Hepatocyte (in vitro differentiated cells): Measurements from ENCODE around the gene OTOG. TPM values are rescaled to one million over a fixed set of nuclear protein-coding genes. Genes with fewer than 3 reads are reported as not detected.

Source experiments
- DNase-seq: peaks from one replicate; pipeline ENCODE4 v3.0.0-alpha.2; 2016; ENCODE audit warnings: low spot score
- H2AFZ ChIP-seq: fragments of 200-600 bp; sonication (generic); 2 replicates; pipeline ENCODE4 v1.6.0; 2016; ENCODE audit warnings: antibody characterized with exemption, mild to moderate bottlenecking
- H3K27ac ChIP-seq: fragments of 200-600 bp; sonication (generic); 2 replicates; pipeline ENCODE4 v1.5.1; 2016; ENCODE audit warnings: mild to moderate bottlenecking
- H3K27me3 ChIP-seq: fragments of 200-600 bp; sonication (generic); 2 replicates; pipeline ENCODE4 v1.6.1; 2016
- H3K36me3 ChIP-seq: fragments of 200-600 bp; sonication (generic); replicated peaks from 2 replicates; pipeline ENCODE4 v1.5.1; 2016; ENCODE audit warnings: low read depth; ENCODE audit not compliant: insufficient read depth
- H3K4me1 ChIP-seq: fragments of 200-600 bp; sonication (generic); 2 replicates; pipeline ENCODE4 v1.5.1; 2016; ENCODE audit warnings: mild to moderate bottlenecking, moderate library complexity; ENCODE audit not compliant: insufficient read depth
- H3K4me2 ChIP-seq: fragments of 200-600 bp; sonication (generic); 2 replicates; pipeline ENCODE4 v1.6.0; 2016
- H3K4me3 ChIP-seq: fragments of 200-600 bp; sonication (generic); 2 replicates; pipeline ENCODE4 v1.5.1; 2016; ENCODE audit warnings: mild to moderate bottlenecking
- H3K79me2 ChIP-seq: fragments of 200-600 bp; sonication (generic); 2 replicates; pipeline ENCODE4 v1.6.0; 2017; ENCODE audit warnings: mild to moderate bottlenecking
- H3K9me2 ChIP-seq: fragments of 200-600 bp; sonication (generic); replicated peaks from 2 replicates; pipeline ENCODE4 v1.6.0; 2017; ENCODE audit warnings: mild to moderate bottlenecking; ENCODE audit not compliant: insufficient read depth
- H3K9me3 ChIP-seq: fragments of 200-600 bp; sonication (generic); 2 replicates; pipeline ENCODE4 v1.5.1; 2016; ENCODE audit warnings: low read depth, mild to moderate bottlenecking
- H4K20me1 ChIP-seq: fragments of 200-600 bp; sonication (generic); 2 replicates; pipeline ENCODE4 v1.6.0; 2016; ENCODE audit warnings: mild to moderate bottlenecking; ENCODE audit not compliant: insufficient read depth, poor library complexity, severe bottlenecking
- EZH2 ChIP-seq: fragments of 200-600 bp; sonication (generic); IDR thresholded peaks from 2 replicates; pipeline ENCODE4 v1.6.1; 2016; ENCODE audit warnings: antibody characterized with exemption, mild to moderate bottlenecking, borderline replicate concordance
- EZH2phosphoT487 ChIP-seq: fragments of 200-600 bp; sonication (generic); IDR thresholded peaks from one replicate; pipeline ENCODE4 v1.6.1; 2018; ENCODE audit warnings: antibody characterized with exemption, mild to moderate bottlenecking, low read depth, moderate library complexity; ENCODE audit not compliant: unreplicated experiment, severe bottlenecking
- WGBS: methylation state at CpG from one replicate; pipeline ENCODE4 v1.1.6; 2016; ENCODE audit warnings: low lambda C conversion rate; ENCODE audit errors: missing lambda C conversion rate; 5-methylcytosine and 5-hydroxymethylcytosine counted together
- polyA plus RNA-seq: library from polyadenylated mRNA; unstranded; fragments of >200 nt; fragmentation: Nextera tagmentation; extraction: Ambion mirVana; gene quantifications from 2 replicates; pipeline ENCODE4 v1.2.1, GENCODE V29; 2016
- total RNA-seq: library from RNA; depleted of rRNA; stranded (reverse); fragments of >200 nt; gene quantifications from 2 replicates; pipeline ENCODE4 v1.2.3, GENCODE V29; 2014
- TF ChIP-seq, protein P1 (sequence below): fragments of 200-600 bp; sonication (generic); IDR thresholded peaks from 2 replicates; pipeline ENCODE4 v1.5.1; 2016; ENCODE audit warnings: antibody characterized with exemption, mild to moderate bottlenecking; ENCODE audit not compliant: poor library complexity

The OTOG gene
- total and polyA plus RNA-seq, 2 experiments from 2014 or later: 0.27 to 2.0 TPM

DNA sequence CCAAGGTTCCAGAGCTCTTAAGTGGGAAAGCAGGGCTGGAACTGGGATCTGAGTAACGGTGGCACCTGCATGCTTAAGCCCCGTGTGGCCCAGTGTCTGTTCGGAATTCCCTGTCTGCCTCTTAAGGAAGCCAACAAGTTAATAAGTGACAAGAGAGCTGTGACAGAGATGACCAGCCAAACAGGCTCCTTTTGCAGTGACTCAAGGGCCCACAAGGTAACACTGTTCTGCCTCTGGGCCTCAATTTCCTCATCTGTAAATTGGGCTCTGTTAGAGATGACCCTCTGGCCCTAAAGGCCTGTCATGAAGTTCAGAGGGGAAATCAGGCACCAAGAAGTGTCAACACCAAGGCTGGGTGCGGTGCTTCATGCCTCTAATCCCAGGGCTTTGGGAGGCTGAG is 21.5 kb upstream of the OTOG start:
- Histone ChIP-seq H3K79me2 (peaks cover 18% of the 10 kb centered on the region), H3K36me3 (no peaks in the 10 kb centered on the region), H3K9me2 (no peaks in the 10 kb centered on the region), H3K27me3 (no peaks in the 10 kb centered on the region), H2AFZ (no peak overlapping the region), H3K4me2 (no peak overlapping the region), H4K20me1 (no peaks in the 10 kb centered on the region), H3K9me3 (no peaks in the 10 kb centered on the region), H3K27ac (no peak overlapping the region), H3K4me1 (no peaks in the 10 kb centered on the region), H3K4me3 (no peak overlapping the region)
- DNase-seq: no peak
- TF ChIP-seq EZH2 (no peak), EZH2phosphoT487 (no peak)
- TF ChIP-seq, protein P1, sequence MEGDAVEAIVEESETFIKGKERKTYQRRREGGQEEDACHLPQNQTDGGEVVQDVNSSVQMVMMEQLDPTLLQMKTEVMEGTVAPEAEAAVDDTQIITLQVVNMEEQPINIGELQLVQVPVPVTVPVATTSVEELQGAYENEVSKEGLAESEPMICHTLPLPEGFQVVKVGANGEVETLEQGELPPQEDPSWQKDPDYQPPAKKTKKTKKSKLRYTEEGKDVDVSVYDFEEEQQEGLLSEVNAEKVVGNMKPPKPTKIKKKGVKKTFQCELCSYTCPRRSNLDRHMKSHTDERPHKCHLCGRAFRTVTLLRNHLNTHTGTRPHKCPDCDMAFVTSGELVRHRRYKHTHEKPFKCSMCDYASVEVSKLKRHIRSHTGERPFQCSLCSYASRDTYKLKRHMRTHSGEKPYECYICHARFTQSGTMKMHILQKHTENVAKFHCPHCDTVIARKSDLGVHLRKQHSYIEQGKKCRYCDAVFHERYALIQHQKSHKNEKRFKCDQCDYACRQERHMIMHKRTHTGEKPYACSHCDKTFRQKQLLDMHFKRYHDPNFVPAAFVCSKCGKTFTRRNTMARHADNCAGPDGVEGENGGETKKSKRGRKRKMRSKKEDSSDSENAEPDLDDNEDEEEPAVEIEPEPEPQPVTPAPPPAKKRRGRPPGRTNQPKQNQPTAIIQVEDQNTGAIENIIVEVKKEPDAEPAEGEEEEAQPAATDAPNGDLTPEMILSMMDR: no peak
- WGBS: 76% methylated on average over 4 of the region's 4 CpGs

DNA sequence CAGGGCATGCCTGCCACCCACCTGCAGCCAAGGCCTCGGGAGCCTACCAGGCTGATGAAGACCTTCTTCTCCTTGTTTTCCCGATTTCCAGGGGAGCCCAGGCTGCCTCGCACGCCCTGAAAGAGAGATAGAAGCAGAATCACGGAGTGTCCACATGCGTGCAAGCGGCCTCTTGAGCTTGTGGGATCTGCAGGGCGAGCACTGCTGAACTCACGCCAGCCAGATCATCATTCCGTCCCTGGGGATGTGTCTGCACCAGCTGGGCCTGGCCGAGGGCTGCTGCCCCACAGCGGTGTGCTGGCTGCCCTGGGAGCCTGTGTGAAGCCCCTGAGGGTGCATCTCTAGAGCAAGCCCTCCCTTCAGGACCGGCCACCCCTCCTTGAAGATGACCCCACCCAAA is 20.7 kb upstream of the OTOG start:
- H2AFZ ChIP-seq: no peak overlapping the region
- H3K9me3 ChIP-seq: no peaks in the 10 kb centered on the region
- H3K9me2 ChIP-seq: no peaks in the 10 kb centered on the region
- H3K4me1 ChIP-seq: peaks cover 6% of the 10 kb centered on the region
- no peak overlapping the region for H3K4me3 ChIP-seq
- no peaks in the 10 kb centered on the region for H3K27me3 ChIP-seq
- no peak overlapping the region for H3K4me2 ChIP-seq
- DNase-seq: no peak
- peaks cover 19% of the 10 kb centered on the region for H3K79me2 ChIP-seq
- TF ChIP-seq EZH2phosphoT487 (no peak), EZH2 (no peak)
- TF ChIP-seq, protein P1: no peak
- H3K36me3 ChIP-seq: no peaks in the 10 kb centered on the region
- 96% methylated on average over 11 of the region's 13 CpGs for WGBS
- no peaks in the 10 kb centered on the region for H4K20me1 ChIP-seq
- no peak overlapping the region for H3K27ac ChIP-seq

DNA sequence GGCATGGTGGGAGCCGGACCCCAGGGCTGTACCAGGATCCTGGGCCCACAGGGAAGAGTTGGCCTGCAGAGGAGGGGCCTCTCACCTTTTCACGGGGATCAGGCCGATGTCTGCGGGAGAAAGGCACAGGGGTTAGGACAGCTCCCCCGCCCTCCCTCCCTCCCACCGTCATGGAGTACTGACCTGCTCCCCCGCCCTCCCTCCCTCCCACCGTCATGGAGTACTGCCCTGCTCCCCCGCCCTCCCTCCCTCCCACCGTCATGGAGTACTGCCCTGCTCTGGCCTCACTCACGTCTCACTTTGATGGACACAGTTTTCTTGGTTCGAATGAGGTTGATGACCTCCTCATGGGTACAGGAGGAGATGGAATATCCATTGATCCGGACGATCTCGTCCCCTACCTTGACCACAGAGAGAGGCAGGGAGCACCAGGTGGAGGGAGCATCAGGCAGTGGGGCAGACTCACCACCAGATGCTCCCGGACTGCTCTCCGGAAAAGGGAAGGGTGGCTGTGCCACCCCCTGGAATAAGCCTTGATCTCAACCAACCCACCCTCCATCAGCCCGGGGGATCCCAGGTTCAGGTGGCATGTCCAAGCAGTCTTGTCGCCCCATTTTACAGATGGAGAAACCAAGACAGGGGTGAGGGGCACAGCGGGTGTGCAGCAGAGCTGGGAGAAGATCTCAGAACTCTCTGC is 20.0 kb upstream of the OTOG start:
- no peak for TF ChIP-seq EZH2
- TF ChIP-seq, protein P1: no peak
- no peak for TF ChIP-seq EZH2phosphoT487
- no peak for DNase-seq
- no peak overlapping the region for H3K27ac ChIP-seq
- peaks cover 7% of the 10 kb centered on the region for H3K4me1 ChIP-seq
- H3K9me3 ChIP-seq: no peaks in the 10 kb centered on the region
- no peaks in the 10 kb centered on the region for H3K36me3 ChIP-seq
- no peaks in the 10 kb centered on the region for H4K20me1 ChIP-seq
- H3K4me3 ChIP-seq: no peak overlapping the region
- H3K9me2 ChIP-seq: no peaks in the 10 kb centered on the region
- H2AFZ ChIP-seq: no peak overlapping the region
- H3K79me2 ChIP-seq: peaks cover 19% of the 10 kb centered on the region
- H3K4me2 ChIP-seq: no peak overlapping the region
- no peaks in the 10 kb centered on the region for H3K27me3 ChIP-seq
- WGBS: 87% methylated on average over 16 of the region's 20 CpGs
